GM12801 (cell line): ENCODE data around the gene CDKN2B-AS1.

Source experiments
- CTCF ChIP-seq: IDR thresholded peaks from one replicate; pipeline ENCODE4 v1.5.1; 2011; ENCODE audit warnings: control low read depth; ENCODE audit not compliant: insufficient read length; ENCODE audit errors: extremely low read depth

CDKN2B-AS1 gene

GRCh38 chr9:22033012-22033630 lies 38.5 kb downstream of the CDKN2B-AS1 start:
- no peak for TF ChIP-seq CTCF

- TF ChIP-seq CTCF = no peak
Observed at GRCh38 chr9:22035591-22036011, 41.0 kb downstream of the CDKN2B-AS1 start.

- TF ChIP-seq CTCF = no peak
Observed at GRCh38 chr9:22036866-22037626, 42.5 kb downstream of the CDKN2B-AS1 start.

GRCh38 chr9:22037954-22038690 lies 43.5 kb downstream of the CDKN2B-AS1 start:
- no peak for TF ChIP-seq CTCF

- no peak for TF ChIP-seq CTCF
Observed at GRCh38 chr9:22039258-22039657, 44.7 kb downstream of the CDKN2B-AS1 start.

- no peak for TF ChIP-seq CTCF
Observed at GRCh38 chr9:22040760-22041159, 46.2 kb downstream of the CDKN2B-AS1 start.

- TF ChIP-seq CTCF = no peak
Observed at GRCh38 chr9:22041344-22041743, 46.8 kb downstream of the CDKN2B-AS1 start.
